ENCODE results near the gene LCN6.
"Not testable (repeated sequence)": the region's sequence is repeated elsewhere in the genome, so short reads cannot be mapped to it uniquely, and the experiment has no call there.

The LCN6 gene

GRCh38 chr9:136705564-136705963 is 42.8 kb downstream of the LCN6 start:
- DNase-seq = no peak

GRCh38 chr9:136704741-136705140 is 43.6 kb downstream of the LCN6 start:
- DNase-seq = not testable (repeated sequence)

- no peak for DNase-seq
These were observed 45.0 kb downstream of the LCN6 start for GRCh38 chr9:136703276-136703860.

- no peak for DNase-seq
These were observed 46.7 kb downstream of the LCN6 start for GRCh38 chr9:136701668-136702053.

GRCh38 chr9:136700959-136701667 is 47.2 kb downstream of the LCN6 start:
- DNase-seq = no peak

- no peak for DNase-seq
These were observed 48.0 kb downstream of the LCN6 start for GRCh38 chr9:136700304-136700703.

- DNase-seq = no peak
These were observed 49.6 kb downstream of the LCN6 start for GRCh38 chr9:136698635-136699246.

- DNase-seq = no peak
These were observed 50.4 kb downstream of the LCN6 start for GRCh38 chr9:136697821-136698526.

- DNase-seq = no peak
These were observed 51.0 kb downstream of the LCN6 start for GRCh38 chr9:136697146-136697820.

GRCh38 chr9:136696502-136696901 is 51.8 kb downstream of the LCN6 start:
- DNase-seq = no peak

- DNase-seq = no peak
These were observed 52.4 kb downstream of the LCN6 start for GRCh38 chr9:136695955-136696354.

GRCh38 chr9:136695435-136695895 is 52.9 kb downstream of the LCN6 start:
- no peak for DNase-seq

- no peak for DNase-seq
These were observed 53.5 kb downstream of the LCN6 start for GRCh38 chr9:136694872-136695247.

GRCh38 chr9:136694163-136694871 is 54.0 kb downstream of the LCN6 start:
- no peak for DNase-seq
